WTC11 (cell line): ENCODE measurements around the gene MEGF11. TPM values are rescaled to one million over a fixed set of nuclear protein-coding genes. Genes with fewer than 3 reads are reported as not detected.

Source experiments
- ATAC-seq: fragments of 200-7000 bp; cut with Tn5 transposase; 2 replicates; pipeline ENCODE4 v1.10.0; 2021; ENCODE audit warnings: mild to moderate bottlenecking, moderate library complexity
- CTCF ChIA-PET: fragments of 300-600 bp; sonication (Branson Sonifier 250); formaldehyde crosslinking; loops from one replicate; lab custom pipeline; 2021; ENCODE audit warnings: antibody characterized with exemption; lab: Charles Lee
- POLR2A ChIA-PET: fragments of 350-600 bp; sonication (Branson Sonifier 250); formaldehyde crosslinking; loops from one replicate; lab custom pipeline; 2021; ENCODE audit warnings: antibody characterized with exemption; lab: Charles Lee
- DNase-seq: peaks from one replicate; pipeline ENCODE4 v3.0.0; 2021; ENCODE audit warnings: low spot score
- H3K27ac Mint-ChIP-seq: 2 replicates; pipeline ENCODE4 v1.8.0; 2021; ENCODE audit warnings: mixed read lengths
- H3K27me3 Mint-ChIP-seq: 2 replicates; pipeline ENCODE4 v1.8.0; 2021; ENCODE audit warnings: low read depth, mild to moderate bottlenecking, moderate library complexity, mixed read lengths
- H3K36me3 Mint-ChIP-seq: 2 replicates; pipeline ENCODE4 v1.8.0; 2021; ENCODE audit warnings: mixed read lengths
- H3K4me1 Mint-ChIP-seq: 2 replicates; pipeline ENCODE4 v1.8.0; 2022; ENCODE audit warnings: mixed read lengths
- H3K4me3 Mint-ChIP-seq: 2 replicates; pipeline ENCODE4 v1.8.0; 2021; ENCODE audit warnings: mild to moderate bottlenecking, moderate library complexity, mixed read lengths
- H3K9me3 Mint-ChIP-seq: 2 replicates; pipeline ENCODE4 v1.8.0; 2021; ENCODE audit warnings: mixed read lengths
- AR ChIP-seq: fragments of 250-450 bp; sonication (Bioruptor Pico); IDR thresholded peaks from 2 replicates; pipeline ENCODE4 v1.9.0; 2021; ENCODE audit warnings: mild to moderate bottlenecking
- FOXK1 ChIP-seq: sonication (generic); formaldehyde crosslinking; IDR thresholded peaks from 2 replicates; pipeline ENCODE4 v1.8.0; 2022; ENCODE audit warnings: mild to moderate bottlenecking, moderate library complexity, missing genetic modification reagents
- HMGXB4 ChIP-seq: sonication (generic); formaldehyde crosslinking; IDR thresholded peaks from 2 replicates; pipeline ENCODE4 v1.8.1; 2023; ENCODE audit warnings: mild to moderate bottlenecking, moderate library complexity, missing genetic modification reagents
- NR3C1 ChIP-seq: sonication (generic); formaldehyde crosslinking; conservative IDR thresholded peaks from 2 replicates; pipeline ENCODE4 v1.8.1; 2023; ENCODE audit warnings: low read depth, mild to moderate bottlenecking, missing genetic modification reagents
- SOX15 ChIP-seq: fragments of 250-450 bp; sonication (Bioruptor Pico); IDR thresholded peaks from 2 replicates; pipeline ENCODE4 v1.9.0; 2021; ENCODE audit warnings: mild to moderate bottlenecking
- USF1 ChIP-seq: sonication (generic); formaldehyde crosslinking; IDR thresholded peaks from 2 replicates; pipeline ENCODE4 v1.8.0; 2022; ENCODE audit warnings: mild to moderate bottlenecking, missing genetic modification reagents
- ZMAT4 ChIP-seq: fragments of 250-450 bp; sonication (Bioruptor Pico); IDR thresholded peaks from 2 replicates; pipeline ENCODE4 v1.9.0; 2021; ENCODE audit warnings: mild to moderate bottlenecking
- ZNF138 ChIP-seq: sonication (generic); formaldehyde crosslinking; conservative IDR thresholded peaks from 2 replicates; pipeline ENCODE4 v1.8.1; 2022; ENCODE audit warnings: mild to moderate bottlenecking, moderate library complexity, missing genetic modification reagents
- ZNF512 ChIP-seq: sonication (generic); formaldehyde crosslinking; IDR thresholded peaks from 2 replicates; pipeline ENCODE4 v1.8.1; 2022; ENCODE audit warnings: missing genetic modification reagents, borderline replicate concordance
- ZNF671 ChIP-seq: fragments of 250-450 bp; sonication (Bioruptor Pico); IDR thresholded peaks from 2 replicates; pipeline ENCODE4 v1.8.0; 2021; ENCODE audit warnings: mild to moderate bottlenecking
- total RNA-seq: library from RNA; stranded (reverse); gene quantifications from 3 replicates; pipeline ENCODE4 v1.2.3, GENCODE V29; 2021
- TF ChIP-seq, protein P1 (sequence below): sonication (generic); formaldehyde crosslinking; IDR thresholded peaks from 2 replicates; pipeline ENCODE4 v1.8.0; 2023; ENCODE audit warnings: missing genetic modification reagents, mild to moderate bottlenecking, borderline replicate concordance
- TF ChIP-seq, protein P2 (sequence below): sonication (generic); formaldehyde crosslinking; IDR thresholded peaks from 2 replicates; pipeline ENCODE4 v1.8.0; 2022; ENCODE audit warnings: mild to moderate bottlenecking, missing genetic modification reagents
- TF ChIP-seq, protein P3 (sequence below): sonication (generic); formaldehyde crosslinking; IDR thresholded peaks from 2 replicates; pipeline ENCODE4 v1.8.1; 2023; ENCODE audit warnings: mild to moderate bottlenecking, missing genetic modification reagents, moderate library complexity

The MEGF11 gene
- total RNA-seq, 1 experiment from 2014 or later: 3.3 TPM

- ChIA-PET POLR2A (no interaction called here), CTCF (interaction anchor here (0.8 to 1.6 kb wide), 4 partner anchors 15 to 125 kb away, joined by 3 to 6 read pairs (median 3); no protein-coding TSS in a partner anchor)
- H3K4me3 Mint-ChIP-seq: no peak overlapping the region
- peak overlapping the region; percentile 76; the same call in 1 of the 2 replicates for H3K27ac Mint-ChIP-seq
- H3K9me3 Mint-ChIP-seq: peaks cover 3% of the 10 kb centered on the region; the same call in 1 of the 2 replicates
- ATAC-seq (no peak), DNase-seq (no peak)
- H3K4me1 Mint-ChIP-seq: peaks cover 67% of the 10 kb centered on the region
- no peaks in the 10 kb centered on the region; the same call in 1 of the 2 replicates for H3K27me3 Mint-ChIP-seq
- H3K36me3 Mint-ChIP-seq: no peaks in the 10 kb centered on the region; the same call in 1 of the 2 replicates
- TF ChIP-seq, protein P1, sequence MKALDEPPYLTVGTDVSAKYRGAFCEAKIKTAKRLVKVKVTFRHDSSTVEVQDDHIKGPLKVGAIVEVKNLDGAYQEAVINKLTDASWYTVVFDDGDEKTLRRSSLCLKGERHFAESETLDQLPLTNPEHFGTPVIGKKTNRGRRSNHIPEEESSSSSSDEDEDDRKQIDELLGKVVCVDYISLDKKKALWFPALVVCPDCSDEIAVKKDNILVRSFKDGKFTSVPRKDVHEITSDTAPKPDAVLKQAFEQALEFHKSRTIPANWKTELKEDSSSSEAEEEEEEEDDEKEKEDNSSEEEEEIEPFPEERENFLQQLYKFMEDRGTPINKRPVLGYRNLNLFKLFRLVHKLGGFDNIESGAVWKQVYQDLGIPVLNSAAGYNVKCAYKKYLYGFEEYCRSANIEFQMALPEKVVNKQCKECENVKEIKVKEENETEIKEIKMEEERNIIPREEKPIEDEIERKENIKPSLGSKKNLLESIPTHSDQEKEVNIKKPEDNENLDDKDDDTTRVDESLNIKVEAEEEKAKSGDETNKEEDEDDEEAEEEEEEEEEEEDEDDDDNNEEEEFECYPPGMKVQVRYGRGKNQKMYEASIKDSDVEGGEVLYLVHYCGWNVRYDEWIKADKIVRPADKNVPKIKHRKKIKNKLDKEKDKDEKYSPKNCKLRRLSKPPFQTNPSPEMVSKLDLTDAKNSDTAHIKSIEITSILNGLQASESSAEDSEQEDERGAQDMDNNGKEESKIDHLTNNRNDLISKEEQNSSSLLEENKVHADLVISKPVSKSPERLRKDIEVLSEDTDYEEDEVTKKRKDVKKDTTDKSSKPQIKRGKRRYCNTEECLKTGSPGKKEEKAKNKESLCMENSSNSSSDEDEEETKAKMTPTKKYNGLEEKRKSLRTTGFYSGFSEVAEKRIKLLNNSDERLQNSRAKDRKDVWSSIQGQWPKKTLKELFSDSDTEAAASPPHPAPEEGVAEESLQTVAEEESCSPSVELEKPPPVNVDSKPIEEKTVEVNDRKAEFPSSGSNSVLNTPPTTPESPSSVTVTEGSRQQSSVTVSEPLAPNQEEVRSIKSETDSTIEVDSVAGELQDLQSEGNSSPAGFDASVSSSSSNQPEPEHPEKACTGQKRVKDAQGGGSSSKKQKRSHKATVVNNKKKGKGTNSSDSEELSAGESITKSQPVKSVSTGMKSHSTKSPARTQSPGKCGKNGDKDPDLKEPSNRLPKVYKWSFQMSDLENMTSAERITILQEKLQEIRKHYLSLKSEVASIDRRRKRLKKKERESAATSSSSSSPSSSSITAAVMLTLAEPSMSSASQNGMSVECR (CRISPR knock-in tag): no peak
- TF ChIP-seq ZNF512: no peak
- TF ChIP-seq, protein P2, sequence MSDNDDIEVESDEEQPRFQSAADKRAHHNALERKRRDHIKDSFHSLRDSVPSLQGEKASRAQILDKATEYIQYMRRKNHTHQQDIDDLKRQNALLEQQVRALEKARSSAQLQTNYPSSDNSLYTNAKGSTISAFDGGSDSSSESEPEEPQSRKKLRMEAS (CRISPR knock-in tag): no peak
- TF ChIP-seq ZNF138 (CRISPR knock-in tag): no peak
- TF ChIP-seq AR: no peak
- no peak for TF ChIP-seq SOX15 (CRISPR knock-in tag)
- TF ChIP-seq HMGXB4 (CRISPR knock-in tag): no peak
- TF ChIP-seq NR3C1 (CRISPR knock-in tag): no peak
- TF ChIP-seq USF1 (CRISPR knock-in tag): no peak
- TF ChIP-seq, protein P3, sequence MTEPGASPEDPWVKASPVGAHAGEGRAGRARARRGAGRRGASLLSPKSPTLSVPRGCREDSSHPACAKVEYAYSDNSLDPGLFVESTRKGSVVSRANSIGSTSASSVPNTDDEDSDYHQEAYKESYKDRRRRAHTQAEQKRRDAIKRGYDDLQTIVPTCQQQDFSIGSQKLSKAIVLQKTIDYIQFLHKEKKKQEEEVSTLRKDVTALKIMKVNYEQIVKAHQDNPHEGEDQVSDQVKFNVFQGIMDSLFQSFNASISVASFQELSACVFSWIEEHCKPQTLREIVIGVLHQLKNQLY: no peak
- no peak for TF ChIP-seq FOXK1 (CRISPR knock-in tag)
- TF ChIP-seq ZNF671: no peak
- TF ChIP-seq ZMAT4 (CRISPR knock-in tag): no peak
Measured at GRCh38 chr15:66041276-66041675, 212.3 kb downstream of the MEGF11 start.
